HG02623 (cell line): ENCODE results near the gene F8.
"Not testable (repeated sequence)": the region's sequence is repeated elsewhere in the genome, so short reads cannot be mapped to it uniquely, and the experiment has no call there.

Experiments used
- ATAC-seq: cut with Tn5 transposase; IDR thresholded peaks from one replicate; pipeline ENCODE4 v1.9.1; 2021; ENCODE audit warnings: moderate library complexity; ENCODE audit not compliant: unreplicated experiment

The F8 gene

GRCh38 chrX:154886069-154886788, 136.3 kb downstream of the F8 start, which contains the start of gene F8A1:
Gene F8A1 (plus strand): TSS chrX:154886355. CDS start chrX:154886375, 20 bp downstream.
- ATAC-seq: peak; percentile 70

GRCh38 chrX:154885549-154885948, 137.0 kb downstream of the F8 start:
- ATAC-seq: not testable (repeated sequence)

- ATAC-seq: not testable (repeated sequence)
Measured at GRCh38 chrX:154885057-154885456, 137.5 kb downstream of the F8 start.

GRCh38 chrX:154884069-154884468, 138.5 kb downstream of the F8 start:
- not testable (repeated sequence) for ATAC-seq

- no peak for ATAC-seq
Measured at GRCh38 chrX:154873329-154873728, 149.2 kb downstream of the F8 start.

GRCh38 chrX:154868522-154868921, 154.0 kb downstream of the F8 start:
- not testable (repeated sequence) for ATAC-seq

- no peak for ATAC-seq
Measured at GRCh38 chrX:154855256-154855655, 167.3 kb downstream of the F8 start.

- no peak for ATAC-seq
Measured at GRCh38 chrX:154850957-154851611, 171.4 kb downstream of the F8 start.

- ATAC-seq: no peak
Measured at GRCh38 chrX:154840856-154841255, 181.7 kb downstream of the F8 start.

- ATAC-seq: no peak
Measured at GRCh38 chrX:154836163-154836562, 186.4 kb downstream of the F8 start.

GRCh38 chrX:154834562-154834961, 188.0 kb downstream of the F8 start, which contains the start of gene SMIM9:
Gene SMIM9 (minus strand): TSS chrX:154834662. CDS start chrX:154830856, 3,806 bp downstream.
- no peak for ATAC-seq

- no peak for ATAC-seq
Measured at GRCh38 chrX:154833746-154834274, 188.7 kb downstream of the F8 start.

GRCh38 chrX:154829926-154830442, 192.5 kb downstream of the F8 start:
- ATAC-seq: no peak

GRCh38 chrX:154829134-154829533, 193.4 kb downstream of the F8 start:
- no peak for ATAC-seq

GRCh38 chrX:154828016-154828408, 194.5 kb downstream of the F8 start:
- ATAC-seq: no peak

GRCh38 chrX:154827194-154828015, 195.1 kb downstream of the F8 start:
- ATAC-seq: peak; percentile 92

GRCh38 chrX:154825586-154825985, 196.9 kb downstream of the F8 start:
- not testable (repeated sequence) for ATAC-seq

- ATAC-seq: no peak
Measured at GRCh38 chrX:154824638-154825037, 197.9 kb downstream of the F8 start.

- ATAC-seq: no peak
Measured at GRCh38 chrX:154822029-154822428, 200.5 kb downstream of the F8 start.

- no peak for ATAC-seq
Measured at GRCh38 chrX:154821523-154821922, 201.0 kb downstream of the F8 start.

- no peak for ATAC-seq
Measured at GRCh38 chrX:154819771-154820341, 202.7 kb downstream of the F8 start.
